ENCODE results near the gene GJA3. TPM values are rescaled to one million over a fixed set of nuclear protein-coding genes. Genes with fewer than 3 reads are reported as not detected.

GJA3 gene
- total and polyA plus RNA-seq, 2 experiments from 2014 or later: 0.16 to 0.23 TPM

- Histone ChIP-seq H3K27ac (no peak overlapping the region), H4K20me1 (ENCODE audit: insufficient read depth, poor library complexity, severe bottlenecking) (no peaks in the 10 kb centered on the region), H3K9me3 (ENCODE audit: low read depth) (no peaks in the 10 kb centered on the region), H3K4me2 (no peak overlapping the region), H3K4me1 (ENCODE audit: insufficient read depth) (peaks cover 5% of the 10 kb centered on the region), H3K36me3 (replicated peaks; ENCODE audit: insufficient read depth, low read depth) (no peaks in the 10 kb centered on the region), H3K27me3 (no peaks in the 10 kb centered on the region), H3K79me2 (no peaks in the 10 kb centered on the region), H3K4me3 (no peak overlapping the region), H3K9me2 (replicated peaks; ENCODE audit: insufficient read depth) (no peaks in the 10 kb centered on the region), H2AFZ (no peak overlapping the region)
- no peak for TF ChIP-seq EZH2phosphoT487 (IDR thresholded peaks at IDR 0.05; ENCODE audit: low read depth, severe bottlenecking, unreplicated experiment)
- 70% methylated on average over 11 of the region's 11 CpGs for WGBS (ENCODE audit: low lambda C conversion rate, missing lambda C conversion rate)
- DNase-seq (ENCODE audit: low spot score): no peak
Observed at GRCh38 chr13:20131057-20131832, 29.6 kb downstream of the GJA3 start.

DNA sequence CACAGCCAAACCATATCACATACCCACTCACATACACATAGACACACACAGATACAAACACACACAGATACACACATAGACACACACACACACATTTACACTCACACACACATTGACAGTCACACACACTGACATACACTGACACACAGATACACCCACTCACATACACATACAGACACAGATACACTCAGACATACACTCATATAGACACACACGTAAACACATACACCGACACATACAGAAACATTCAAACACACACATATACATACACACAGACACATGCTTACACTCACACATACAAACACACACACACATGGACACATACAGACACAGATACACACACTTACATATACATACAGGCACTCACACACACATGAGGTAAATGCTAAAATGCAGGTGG lies 30.2 kb downstream of the GJA3 start:
- H3K27me3 ChIP-seq: no peaks in the 10 kb centered on the region
- H3K9me3 ChIP-seq (ENCODE audit: low read depth): no peaks in the 10 kb centered on the region
- H3K4me1 ChIP-seq (ENCODE audit: insufficient read depth): peaks cover 5% of the 10 kb centered on the region
- TF ChIP-seq EZH2 (IDR thresholded peaks at IDR 0.05; ENCODE audit: borderline replicate concordance) (no peak), EZH2phosphoT487 (IDR thresholded peaks at IDR 0.05; ENCODE audit: low read depth, severe bottlenecking, unreplicated experiment) (no peak), CTCF (IDR thresholded peaks at IDR 0.05; ENCODE audit: poor library complexity) (no peak)
- H2AFZ ChIP-seq: no peak overlapping the region
- no peaks in the 10 kb centered on the region for H3K79me2 ChIP-seq
- no peaks in the 10 kb centered on the region for H3K9me2 ChIP-seq (replicated peaks; ENCODE audit: insufficient read depth)
- no peak overlapping the region for H3K4me3 ChIP-seq
- no peak overlapping the region for H3K27ac ChIP-seq
- H4K20me1 ChIP-seq (ENCODE audit: insufficient read depth, poor library complexity, severe bottlenecking): no peaks in the 10 kb centered on the region
- H3K36me3 ChIP-seq (replicated peaks; ENCODE audit: insufficient read depth, low read depth): no peaks in the 10 kb centered on the region
- no peak for DNase-seq (ENCODE audit: low spot score)
- no peak overlapping the region for H3K4me2 ChIP-seq
- 100% methylated on average over 2 of the region's 2 CpGs for WGBS (ENCODE audit: low lambda C conversion rate, missing lambda C conversion rate)

- TF ChIP-seq EZH2 (IDR thresholded peaks at IDR 0.05; ENCODE audit: borderline replicate concordance) (no peak), EZH2phosphoT487 (IDR thresholded peaks at IDR 0.05; ENCODE audit: low read depth, severe bottlenecking, unreplicated experiment) (no peak), CTCF (IDR thresholded peaks at IDR 0.05; ENCODE audit: poor library complexity) (no peak)
- 75% methylated on average over 2 of the region's 2 CpGs for WGBS (ENCODE audit: low lambda C conversion rate, missing lambda C conversion rate)
Observed at GRCh38 chr13:20130012-20130411, 30.8 kb downstream of the GJA3 start.

GRCh38 chr13:20129076-20129475 lies 31.8 kb downstream of the GJA3 start:
- Histone ChIP-seq H2AFZ (peak overlapping the region; percentile 99), H4K20me1 (ENCODE audit: insufficient read depth, poor library complexity, severe bottlenecking) (no peaks in the 10 kb centered on the region), H3K36me3 (replicated peaks; ENCODE audit: insufficient read depth, low read depth) (no peaks in the 10 kb centered on the region), H3K27ac (no peak overlapping the region), H3K4me3 (peak overlapping the region; percentile 82), H3K9me3 (ENCODE audit: low read depth) (no peaks in the 10 kb centered on the region), H3K4me2 (peak overlapping the region; percentile 99), H3K4me1 (ENCODE audit: insufficient read depth) (peaks cover 5% of the 10 kb centered on the region), H3K9me2 (replicated peaks; ENCODE audit: insufficient read depth) (no peaks in the 10 kb centered on the region), H3K27me3 (no peaks in the 10 kb centered on the region), H3K79me2 (no peaks in the 10 kb centered on the region)
- 74% methylated on average over 18 of the region's 18 CpGs for WGBS (ENCODE audit: low lambda C conversion rate, missing lambda C conversion rate)
- TF ChIP-seq CTCF (IDR thresholded peaks at IDR 0.05; ENCODE audit: poor library complexity) (no peak), EZH2phosphoT487 (IDR thresholded peaks at IDR 0.05; ENCODE audit: low read depth, severe bottlenecking, unreplicated experiment) (no peak), EZH2 (IDR thresholded peaks at IDR 0.05; ENCODE audit: borderline replicate concordance) (no peak)
- no peak for DNase-seq (ENCODE audit: low spot score)

More at GRCh38 chr13:20130012-20130411, 30.8 kb downstream of the GJA3 start:
- Histone ChIP-seq H2AFZ (no peak overlapping the region), H3K9me2 (replicated peaks; ENCODE audit: insufficient read depth) (no peaks in the 10 kb centered on the region), H4K20me1 (ENCODE audit: insufficient read depth, poor library complexity, severe bottlenecking) (no peaks in the 10 kb centered on the region), H3K27ac (no peak overlapping the region), H3K4me2 (no peak overlapping the region), H3K4me3 (no peak overlapping the region), H3K9me3 (ENCODE audit: low read depth) (no peaks in the 10 kb centered on the region), H3K36me3 (replicated peaks; ENCODE audit: insufficient read depth, low read depth) (no peaks in the 10 kb centered on the region), H3K79me2 (no peaks in the 10 kb centered on the region), H3K4me1 (ENCODE audit: insufficient read depth) (peaks cover 5% of the 10 kb centered on the region), H3K27me3 (no peaks in the 10 kb centered on the region)
- DNase-seq (ENCODE audit: low spot score): no peak

All from hepatocyte (in vitro differentiated cells).